GM12872 (cell line): ENCODE data around the gene SERAC1.

Source experiments
- TF ChIP-seq, protein P1 (sequence below): IDR thresholded peaks from 3 replicates; pipeline ENCODE4 v1.5.1; 2011; ENCODE audit warnings: low read depth, mild to moderate bottlenecking, low read length, moderate library complexity; ENCODE audit not compliant: insufficient read depth

SERAC1 gene

DNA sequence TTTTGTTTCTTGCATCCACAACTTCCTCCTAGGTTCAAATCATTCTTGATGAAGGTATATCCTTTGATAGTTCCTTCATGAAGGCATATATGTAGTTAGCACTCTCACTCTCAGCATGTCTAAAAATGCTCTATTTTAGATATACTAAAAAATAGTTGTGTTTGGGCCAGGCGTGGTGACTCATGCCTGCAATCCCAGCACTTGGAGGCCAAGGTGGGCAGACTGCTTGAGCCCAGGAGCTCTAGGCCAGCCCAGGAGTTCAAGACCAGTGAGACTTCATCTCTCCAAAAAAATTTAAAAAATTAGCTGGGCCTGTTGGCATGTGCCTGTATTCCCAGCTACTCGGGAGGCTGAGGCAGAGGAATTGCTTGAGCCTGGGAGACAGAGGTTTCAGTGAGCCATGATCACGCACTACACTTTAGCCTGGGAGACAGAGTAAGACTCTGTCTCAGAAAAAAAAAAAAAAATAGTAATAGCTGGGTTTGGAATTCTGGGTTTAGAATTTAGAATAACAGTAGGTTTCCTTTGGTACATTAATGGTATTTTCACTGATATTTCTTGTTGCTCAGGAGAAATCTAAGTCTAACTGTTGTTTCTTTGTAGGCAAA lies 7.0 kb downstream of the SERAC1 start:
- TF ChIP-seq, protein P1, sequence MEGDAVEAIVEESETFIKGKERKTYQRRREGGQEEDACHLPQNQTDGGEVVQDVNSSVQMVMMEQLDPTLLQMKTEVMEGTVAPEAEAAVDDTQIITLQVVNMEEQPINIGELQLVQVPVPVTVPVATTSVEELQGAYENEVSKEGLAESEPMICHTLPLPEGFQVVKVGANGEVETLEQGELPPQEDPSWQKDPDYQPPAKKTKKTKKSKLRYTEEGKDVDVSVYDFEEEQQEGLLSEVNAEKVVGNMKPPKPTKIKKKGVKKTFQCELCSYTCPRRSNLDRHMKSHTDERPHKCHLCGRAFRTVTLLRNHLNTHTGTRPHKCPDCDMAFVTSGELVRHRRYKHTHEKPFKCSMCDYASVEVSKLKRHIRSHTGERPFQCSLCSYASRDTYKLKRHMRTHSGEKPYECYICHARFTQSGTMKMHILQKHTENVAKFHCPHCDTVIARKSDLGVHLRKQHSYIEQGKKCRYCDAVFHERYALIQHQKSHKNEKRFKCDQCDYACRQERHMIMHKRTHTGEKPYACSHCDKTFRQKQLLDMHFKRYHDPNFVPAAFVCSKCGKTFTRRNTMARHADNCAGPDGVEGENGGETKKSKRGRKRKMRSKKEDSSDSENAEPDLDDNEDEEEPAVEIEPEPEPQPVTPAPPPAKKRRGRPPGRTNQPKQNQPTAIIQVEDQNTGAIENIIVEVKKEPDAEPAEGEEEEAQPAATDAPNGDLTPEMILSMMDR, result no peak

DNA sequence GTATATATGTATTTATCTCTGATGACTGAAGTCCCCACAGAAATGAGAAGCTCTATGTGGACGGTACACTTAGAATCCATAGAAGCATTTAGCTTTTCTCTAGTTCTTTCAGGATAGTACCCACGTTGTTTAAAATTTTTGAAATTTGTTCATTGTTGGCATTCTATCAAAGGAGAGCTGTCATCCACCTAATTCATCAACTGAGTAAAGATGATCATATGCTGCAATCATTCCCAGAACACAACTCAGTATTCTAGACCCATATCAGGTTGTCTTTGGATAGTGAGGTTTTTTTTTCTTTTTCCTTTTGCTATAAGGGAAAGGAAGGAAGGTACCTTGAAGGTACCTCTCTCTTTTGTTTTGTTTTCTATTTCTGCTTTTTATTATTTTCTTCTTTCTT lies 9.3 kb downstream of the SERAC1 start:
- TF ChIP-seq, protein P1, result no peak

DNA sequence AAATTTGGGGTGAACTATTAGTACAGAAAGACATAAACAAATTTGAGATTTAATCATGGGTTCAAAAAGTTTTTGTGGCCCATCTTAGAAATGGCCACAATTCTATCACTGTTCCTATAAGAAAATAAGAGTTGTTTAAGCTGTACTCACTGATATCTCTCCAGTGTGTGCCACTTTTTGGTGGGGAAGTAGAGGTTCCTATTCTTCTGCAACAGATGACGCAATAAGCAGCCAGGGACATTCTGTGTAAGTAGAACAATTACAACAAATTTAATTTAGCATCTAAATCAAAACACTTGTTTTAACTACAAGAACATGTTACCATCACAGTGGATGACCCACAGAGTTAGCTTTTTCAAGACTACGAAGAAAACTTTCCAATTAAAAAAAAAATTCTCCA lies 9.9 kb downstream of the SERAC1 start:
- TF ChIP-seq, protein P1, result no peak

DNA sequence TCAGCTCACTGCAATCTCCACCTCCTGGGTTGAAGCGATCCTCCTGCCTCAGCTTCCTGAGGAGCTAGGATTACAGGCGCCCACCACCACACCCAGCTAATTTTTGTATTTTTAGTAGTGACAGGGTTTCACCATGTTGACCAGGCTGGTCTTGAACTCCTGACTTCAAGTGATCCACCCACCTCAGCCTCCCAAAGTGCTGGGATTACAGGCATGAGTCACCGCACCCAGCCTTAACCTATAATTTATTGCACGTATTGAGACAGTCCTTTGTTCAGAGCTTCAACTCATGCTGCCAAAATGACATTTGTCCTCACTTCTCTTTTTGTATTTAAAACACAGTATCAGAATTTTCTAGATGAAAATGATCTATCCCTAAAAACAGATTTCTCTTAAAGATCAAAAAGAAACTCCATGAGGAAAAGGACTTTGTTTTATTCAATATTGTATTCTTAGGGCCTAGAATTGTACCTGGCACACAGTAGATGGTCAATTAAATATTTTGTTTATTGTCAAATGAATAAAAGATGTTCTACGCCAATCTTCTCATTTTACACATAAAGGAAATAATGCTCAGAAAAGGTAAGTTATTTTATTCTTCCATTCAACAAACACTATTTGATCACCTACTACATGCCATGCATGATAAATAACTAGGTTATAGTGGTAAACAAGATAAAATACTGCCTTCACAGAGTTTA lies 10.8 kb downstream of the SERAC1 start:
- TF ChIP-seq, protein P1, result no peak

DNA sequence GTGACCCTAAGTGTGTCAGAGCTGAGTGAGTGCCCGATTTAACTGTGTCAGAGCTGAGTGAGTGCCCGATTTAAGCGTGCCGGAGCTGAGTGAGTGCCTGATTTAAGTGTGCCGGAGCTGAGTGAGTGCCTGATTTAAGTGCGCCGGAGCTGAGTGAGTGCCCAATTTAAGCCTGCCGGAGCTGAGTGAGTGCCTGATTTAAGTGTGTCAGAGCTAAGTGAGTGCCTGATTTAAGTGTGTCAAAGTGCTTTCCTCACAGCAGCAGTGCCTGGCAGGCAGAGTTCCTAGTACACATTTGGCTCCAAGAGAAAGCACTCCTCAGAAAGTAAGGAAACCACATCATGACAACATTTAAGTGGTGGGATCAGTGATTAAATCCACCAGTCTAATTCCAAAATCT lies 13.2 kb downstream of the SERAC1 start:
- TF ChIP-seq, protein P1, result no peak

DNA sequence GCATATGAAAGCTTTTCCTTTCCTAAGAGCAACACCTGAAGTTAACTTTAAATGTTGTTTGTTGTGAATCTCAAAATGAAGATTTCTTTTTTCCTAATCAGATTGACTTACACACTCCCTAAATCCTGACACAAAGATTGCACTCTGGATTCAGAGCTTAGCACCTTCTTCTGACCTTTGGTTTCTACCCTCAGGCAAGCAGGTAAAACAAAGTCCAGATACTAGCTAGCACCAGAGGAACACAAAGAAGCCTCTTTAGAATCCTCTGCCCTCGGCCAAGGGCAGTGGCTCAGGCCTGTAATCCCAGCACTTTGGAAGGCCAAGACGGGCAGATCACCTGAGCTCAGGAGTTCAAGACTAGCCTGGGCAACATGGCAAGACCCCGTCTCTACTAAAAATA lies 14.5 kb downstream of the SERAC1 start:
- TF ChIP-seq, protein P1, result no peak

DNA sequence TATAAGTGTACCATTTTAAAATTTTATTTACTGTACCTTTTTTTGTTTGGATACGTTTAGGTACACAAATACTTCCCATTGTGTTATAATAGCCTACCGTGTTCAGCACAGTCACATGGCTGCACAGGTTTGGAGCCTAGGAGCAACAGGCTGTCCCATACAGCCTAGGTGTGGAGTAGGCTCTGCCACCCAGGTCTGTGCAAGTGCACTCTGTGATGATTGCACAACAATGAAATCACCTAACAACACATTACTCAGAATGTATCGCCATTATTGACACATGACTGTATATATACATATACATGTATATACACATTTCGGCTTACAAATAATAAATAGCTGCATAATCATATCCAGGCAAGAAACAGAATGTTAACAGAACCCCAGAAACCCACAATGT lies 15.4 kb downstream of the SERAC1 start:
- TF ChIP-seq, protein P1, result no peak
